ENCODE results near the gene ME3.
"Not testable (repeated sequence)": the region's sequence is repeated elsewhere in the genome, so short reads cannot be mapped to it uniquely, and the experiment has no call there.

ME3 gene

DNA sequence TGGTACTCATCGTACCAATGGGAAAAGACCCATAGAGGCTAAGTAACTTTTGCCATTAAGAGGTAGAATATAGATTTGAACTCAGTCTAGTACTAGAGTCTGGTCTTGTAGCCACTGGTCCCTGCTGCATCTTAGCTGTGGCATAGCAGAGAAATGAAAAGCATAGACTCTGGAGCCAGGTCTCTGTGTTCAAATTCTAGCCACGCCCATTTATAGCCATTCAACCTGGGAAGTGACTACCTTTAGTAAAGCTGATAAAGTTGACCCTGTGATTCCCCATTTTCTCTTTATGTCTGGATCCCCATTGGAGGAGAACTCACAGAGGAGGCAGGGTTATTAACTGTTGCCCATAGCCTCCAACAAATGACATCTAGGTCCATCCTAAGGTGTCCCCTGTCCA is 113.6 kb downstream of the ME3 start:
- no peak for DNase-seq (ENCODE audit: low read depth in 3 of 3)

DNA sequence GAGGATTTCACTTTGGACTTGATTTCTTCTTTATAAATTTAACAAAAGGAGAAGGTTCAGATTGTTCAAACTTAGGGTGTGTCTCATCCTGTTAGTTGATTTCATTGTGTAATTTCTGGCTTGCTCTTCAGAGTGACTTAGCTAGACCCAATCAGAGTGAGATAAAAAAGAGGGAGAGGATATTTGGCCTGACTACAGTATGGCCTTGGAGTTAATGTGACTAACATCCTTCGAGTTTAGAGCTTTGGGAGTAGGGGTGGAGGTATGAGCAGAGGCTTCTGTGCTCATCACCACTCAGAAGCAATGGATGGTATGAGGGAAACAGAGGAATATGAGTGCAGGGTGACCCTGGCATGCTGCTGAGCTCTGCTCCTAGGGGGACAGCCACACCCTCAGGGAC is 114.2 kb downstream of the ME3 start:
- no peak for DNase-seq (ENCODE audit: low read depth in 3 of 3)

DNA sequence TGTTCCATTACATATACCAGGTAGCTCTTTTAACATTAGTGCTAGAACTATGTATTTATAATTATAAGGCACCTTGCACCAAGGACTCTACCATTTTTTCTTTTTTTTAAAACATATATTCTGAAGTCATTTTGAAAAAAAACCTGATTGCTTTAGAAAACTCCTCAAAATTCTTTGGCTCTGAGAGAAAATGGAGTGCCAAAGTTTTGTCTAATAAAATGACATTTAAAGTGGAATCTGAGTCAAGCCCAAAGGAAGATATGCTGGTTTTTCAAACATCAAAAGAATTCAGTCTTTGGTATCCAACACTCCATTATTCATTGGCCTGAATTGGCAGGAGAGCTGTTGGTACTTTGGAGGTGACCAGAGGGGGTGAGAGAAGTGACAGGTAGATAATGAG is 116.5 kb downstream of the ME3 start:
- no peak for DNase-seq (ENCODE audit: low read depth in 3 of 3)

DNA sequence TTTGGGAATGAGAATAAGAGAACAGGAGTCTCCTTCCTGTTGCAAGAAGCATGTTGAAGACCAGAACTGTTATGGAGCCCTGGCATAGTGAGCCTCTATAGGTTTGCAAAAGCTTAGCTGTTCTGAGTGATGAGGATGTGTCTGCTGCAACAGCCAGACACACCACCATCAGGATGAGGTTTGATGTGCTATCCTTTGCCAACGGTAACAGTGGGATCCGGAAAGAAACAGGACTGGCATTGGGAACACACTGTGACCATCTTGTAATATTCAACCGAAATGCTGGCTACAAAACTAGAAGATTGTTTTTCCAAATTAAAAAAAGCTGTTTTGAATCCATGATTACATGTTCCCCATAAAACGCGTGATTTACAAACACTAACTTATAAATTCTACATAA is 117.0 kb downstream of the ME3 start:
- DNase-seq (ENCODE audit: low read depth in 3 of 3) = no peak

DNA sequence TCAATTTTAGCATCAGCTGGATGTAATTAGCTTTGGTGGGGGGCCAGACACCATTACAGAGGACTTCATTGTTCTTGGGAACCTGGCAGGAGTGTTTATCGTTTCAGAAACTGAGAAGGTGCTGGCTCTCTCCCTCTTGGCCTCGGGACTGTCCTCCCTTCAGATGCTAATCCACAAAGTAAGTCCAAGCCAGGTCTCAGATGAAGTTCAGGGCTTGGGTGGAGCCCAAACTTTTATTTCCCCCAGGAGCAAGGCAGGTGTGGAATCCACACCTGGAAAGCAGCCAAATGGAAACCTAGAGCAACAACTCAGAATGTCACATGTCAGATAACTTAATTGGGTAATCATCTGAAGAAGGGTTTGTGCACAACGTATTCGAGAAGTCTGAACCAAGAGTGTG is 119.2 kb downstream of the ME3 start:
- DNase-seq (ENCODE audit: low read depth in 3 of 3) = no peak

DNA sequence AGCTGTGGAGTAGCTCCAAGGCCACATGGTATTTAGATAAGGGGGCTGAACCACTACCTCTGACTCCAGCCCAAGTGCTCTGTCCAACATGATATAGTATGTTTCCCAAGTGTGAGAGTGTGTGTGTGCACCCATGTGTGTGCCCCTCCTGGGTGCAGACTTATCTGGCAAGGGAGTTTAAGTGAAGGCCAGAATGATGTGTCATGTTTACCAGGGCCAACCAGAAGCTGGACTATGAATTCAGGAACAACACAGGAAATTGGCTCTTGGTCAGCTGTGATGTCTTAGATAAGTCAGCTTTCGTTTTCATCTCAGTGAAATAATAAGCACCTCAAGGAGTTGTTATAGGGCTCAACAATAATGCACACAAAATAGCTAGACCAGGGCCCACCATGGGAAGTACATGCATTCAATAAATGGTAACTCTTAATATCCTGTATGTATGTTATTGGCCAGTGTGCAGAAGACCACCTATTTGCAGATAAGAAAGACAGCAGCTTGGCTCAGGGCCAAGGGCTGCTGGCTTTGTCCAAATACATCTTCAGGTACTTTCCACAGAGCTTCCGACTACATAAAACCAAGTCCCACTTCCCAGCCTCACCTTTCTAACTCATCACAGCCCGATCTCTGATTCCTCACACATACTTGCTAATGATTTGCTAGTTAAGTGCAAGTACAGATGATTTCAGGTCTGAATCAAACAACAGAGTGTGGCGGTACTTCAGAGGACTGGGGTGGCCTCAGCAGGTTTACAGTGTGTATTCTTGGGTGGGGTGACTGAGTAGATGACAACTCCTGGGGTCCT is 120.9 kb downstream of the ME3 start:
- no peak for DNase-seq (ENCODE audit: low read depth in 3 of 3)

DNA sequence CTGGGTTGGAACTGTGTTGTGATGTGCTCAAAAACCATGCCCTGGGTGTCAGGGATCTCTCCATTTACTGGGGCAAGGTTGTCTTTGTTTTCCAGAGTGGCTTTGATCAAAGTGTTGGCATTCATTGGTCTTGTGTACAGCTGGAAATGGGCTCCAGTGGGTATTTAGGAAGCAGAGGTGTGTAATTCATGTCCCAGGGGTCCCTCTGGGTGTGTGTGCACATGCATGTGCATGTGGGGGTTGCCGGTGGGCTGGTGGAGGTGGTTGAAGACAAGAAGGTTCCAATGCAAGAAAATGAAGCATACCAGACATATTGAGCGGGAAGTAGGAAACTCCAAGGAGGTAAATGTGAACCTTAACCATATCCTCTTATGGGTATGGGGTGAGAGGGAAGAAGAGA is 121.7 kb downstream of the ME3 start:
- no peak for DNase-seq (ENCODE audit: low read depth in 3 of 3)

DNA sequence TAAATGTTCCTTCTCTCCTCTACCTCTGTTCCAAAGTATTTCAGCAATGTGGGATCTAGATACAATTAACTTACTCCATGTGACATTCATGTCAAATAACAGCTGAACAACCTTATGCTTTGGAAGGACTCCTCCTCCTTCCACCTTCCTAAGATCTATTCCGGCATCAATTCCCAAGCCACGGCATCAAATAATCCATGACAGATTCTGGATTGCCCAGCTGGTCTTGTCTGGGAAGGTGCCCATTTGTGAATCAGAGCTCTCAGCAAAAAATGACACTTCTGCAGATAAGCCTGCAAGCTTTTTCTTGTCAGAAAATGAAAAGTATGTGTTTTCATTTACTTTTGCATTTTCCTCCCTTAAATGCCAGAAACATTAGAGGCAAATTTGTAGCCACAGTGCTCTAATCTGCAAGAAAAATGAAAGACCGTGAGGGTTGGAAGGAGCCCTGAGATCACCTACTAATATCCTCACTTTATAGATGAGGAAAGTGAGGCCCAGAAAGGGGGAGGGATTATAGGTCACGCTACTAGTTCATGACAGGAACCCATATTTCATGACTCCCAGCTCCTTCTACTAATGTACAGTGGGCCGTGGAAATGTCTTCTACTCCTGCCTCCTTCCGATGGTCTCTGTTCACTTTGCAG is 124.0 kb downstream of the ME3 start:
- no peak for DNase-seq (ENCODE audit: low read depth in 3 of 3)

DNA sequence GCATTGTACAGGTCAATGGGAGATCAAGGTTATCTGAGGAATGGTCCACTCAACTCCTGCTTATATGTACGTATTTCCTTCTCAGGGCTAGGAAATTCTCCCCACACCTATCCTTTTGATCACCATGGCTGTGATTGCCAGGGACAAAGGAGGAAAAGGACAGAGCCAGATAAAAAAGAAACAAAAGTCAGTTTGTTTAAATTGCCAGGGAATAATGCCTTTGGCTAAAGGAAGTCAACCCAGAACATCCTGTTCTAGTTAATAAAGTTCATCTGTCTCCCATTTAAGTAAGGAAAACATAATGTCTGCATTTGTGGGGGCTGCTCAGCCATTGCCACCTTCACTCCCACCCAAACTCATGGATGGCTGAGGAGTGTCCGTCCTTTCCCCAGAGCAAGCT is 124.7 kb downstream of the ME3 start:
- DNase-seq (ENCODE audit: low read depth in 3 of 3) = no peak

DNA sequence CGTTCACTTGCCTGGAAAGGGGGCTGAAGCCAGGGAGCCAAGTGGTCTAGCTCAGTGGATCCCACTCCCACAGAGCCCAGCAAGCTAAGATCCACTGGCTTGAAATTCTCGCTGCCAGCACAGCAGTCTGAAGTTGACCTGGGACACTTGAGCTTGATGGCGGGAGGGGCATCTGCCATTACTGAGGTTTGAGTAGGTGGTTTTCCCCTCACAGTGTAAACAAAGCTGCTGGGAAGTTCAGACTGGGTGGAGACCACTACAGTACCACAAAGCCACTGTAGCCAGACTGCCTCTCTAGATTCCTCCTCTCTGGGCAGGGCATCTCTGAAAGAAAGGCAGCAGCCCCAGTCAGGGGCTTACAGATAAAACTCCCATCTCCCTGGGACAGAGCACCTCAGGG is 131.1 kb downstream of the ME3 start:
- not testable (repeated sequence) for DNase-seq (ENCODE audit: low read depth in 3 of 3)

DNA sequence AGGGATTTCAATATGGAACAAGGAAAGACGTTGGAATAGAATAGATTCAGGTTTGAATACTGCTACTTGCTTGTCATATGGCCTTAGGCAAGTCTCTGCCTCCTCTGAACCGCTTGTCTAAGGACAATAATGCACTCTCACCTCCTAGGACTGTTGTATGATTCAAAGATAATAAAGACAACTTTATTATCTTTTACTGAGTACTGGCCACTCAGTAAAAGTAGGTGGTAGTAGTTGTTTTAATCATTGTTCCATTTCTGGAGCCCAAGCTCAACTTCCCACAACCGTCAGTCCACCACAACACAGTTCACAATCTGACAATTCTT is 134.2 kb downstream of the ME3 start:
- DNase-seq (ENCODE audit: low read depth in 3 of 3) = no peak

DNA sequence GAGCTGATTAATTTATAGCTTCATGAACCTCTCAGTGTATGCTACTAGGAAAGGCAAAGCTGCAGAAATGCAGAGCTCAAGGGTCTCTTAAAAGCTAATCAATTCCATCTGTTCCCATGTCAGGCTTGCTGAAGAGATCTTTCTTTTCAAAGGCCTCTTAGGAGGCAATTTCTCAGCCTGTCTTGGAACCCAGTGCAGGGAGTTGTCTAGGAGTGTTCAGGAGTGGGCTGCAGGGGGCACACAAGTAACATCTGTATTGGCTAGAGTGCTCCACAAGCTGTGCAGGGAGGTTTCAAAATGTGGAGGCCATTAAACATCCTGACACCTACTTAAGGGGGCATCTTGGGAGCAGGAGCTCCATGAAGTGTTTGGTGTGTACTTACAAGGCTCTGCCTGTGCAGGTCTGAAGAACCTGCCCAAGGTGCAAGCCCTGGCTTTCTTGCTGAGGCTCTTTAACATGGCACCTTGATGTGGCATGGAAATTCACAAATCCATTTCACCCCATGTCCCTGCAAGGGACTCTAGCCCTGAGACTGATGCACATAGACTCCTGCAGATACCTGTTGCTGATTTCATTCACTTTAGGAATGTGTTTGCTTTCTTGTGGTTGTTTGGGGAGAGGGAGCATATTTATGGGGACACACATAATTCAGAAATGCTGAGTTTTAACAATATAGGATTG is 134.7 kb downstream of the ME3 start:
- no peak for DNase-seq (ENCODE audit: low read depth in 3 of 3)

DNA sequence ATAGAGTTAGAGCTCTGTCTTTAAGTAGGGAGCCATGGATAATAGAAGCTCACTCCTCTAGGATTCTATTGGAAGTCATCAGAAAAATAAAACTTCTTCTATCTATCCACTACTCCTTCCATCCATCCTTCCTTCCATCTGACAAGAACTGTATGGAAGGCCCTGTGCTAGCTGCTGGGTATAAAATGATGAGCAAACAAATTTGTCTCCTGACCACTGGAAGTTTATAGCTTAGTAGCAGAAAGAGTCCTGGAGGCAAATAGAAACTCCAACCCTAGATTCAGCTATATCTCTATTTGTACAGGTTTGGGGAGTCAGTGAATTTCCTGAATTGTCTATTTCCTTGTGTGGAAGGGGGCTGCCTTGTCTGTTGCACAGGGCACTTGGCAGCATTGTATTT is 136.6 kb downstream of the ME3 start:
- no peak for DNase-seq (ENCODE audit: low read depth in 3 of 3)

DNA sequence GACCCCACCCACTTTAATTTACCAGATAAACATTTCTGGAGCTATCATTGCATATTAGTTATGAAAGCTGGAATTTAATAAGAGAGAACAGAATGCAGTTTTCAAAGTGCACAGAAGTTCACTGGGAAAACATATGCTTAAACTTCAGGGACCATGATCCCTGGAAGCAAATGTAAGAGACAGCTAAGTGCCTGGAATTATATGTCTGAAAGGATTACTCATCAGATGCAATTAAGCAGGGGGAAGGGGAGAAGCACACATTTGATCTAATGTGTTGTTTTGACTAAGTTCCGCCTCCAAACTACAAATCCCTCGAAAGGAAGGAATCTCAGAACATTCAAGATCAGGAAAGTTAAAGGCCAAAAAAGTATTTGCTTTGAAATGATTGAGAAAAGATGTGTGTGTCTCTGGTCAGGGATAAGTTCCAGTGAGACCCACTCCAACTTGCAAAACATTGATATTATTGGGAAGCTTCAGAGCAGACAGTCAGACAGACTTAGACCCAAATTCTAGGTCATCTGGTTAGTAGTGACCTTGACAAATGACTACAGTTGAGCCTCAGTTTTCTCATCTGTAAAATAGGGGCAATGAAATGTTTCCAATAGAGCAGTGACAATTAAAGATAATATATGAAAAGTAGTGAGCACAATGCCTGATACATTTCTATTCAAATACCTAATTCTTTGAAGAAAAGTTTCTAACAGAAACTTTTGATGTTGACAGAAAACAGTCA is 147.6 kb downstream of the ME3 start:
- no peak for DNase-seq (ENCODE audit: low read depth in 3 of 3)

DNA sequence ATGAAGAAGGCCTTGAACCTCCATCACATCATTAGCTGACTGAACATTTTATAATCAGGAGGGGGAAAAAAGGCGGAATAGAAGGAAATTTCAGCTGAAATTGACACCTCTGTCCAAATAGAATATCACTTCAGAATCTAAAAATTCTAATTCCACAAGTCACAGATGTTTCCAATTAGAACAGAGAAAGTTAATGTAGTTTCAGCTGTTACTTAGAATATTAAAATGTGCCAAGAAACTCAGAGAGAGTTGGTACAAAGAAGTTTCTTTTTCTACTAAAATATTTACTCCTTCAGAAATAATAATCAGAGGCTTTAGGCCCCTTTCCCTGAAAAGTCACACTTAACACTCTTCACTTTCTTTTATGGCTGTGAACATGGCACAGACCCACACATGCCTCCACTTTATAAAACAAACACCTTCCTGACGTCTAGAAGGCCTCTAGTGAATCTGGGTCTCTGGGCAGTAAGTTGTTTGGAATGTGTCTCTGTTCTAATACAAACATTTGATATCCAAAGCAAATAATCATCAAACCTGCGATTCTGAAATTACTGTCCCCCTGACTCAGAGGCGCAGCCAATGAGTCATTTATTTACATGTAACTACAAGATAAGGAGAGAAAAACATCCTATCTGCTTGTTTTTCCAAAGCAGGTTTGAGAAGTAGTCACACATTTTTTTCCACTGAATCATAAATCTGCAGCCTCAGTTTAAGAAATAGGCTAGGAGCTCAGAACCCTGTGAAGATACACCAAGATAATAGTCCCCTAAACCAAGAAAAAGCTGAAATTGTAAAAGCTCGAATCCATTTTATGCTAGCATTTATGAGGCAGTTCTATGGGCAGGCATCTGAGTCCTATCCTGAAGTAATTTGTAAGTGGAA is 148.4 kb downstream of the ME3 start:
- no peak for DNase-seq (ENCODE audit: low read depth in 3 of 3)

DNA sequence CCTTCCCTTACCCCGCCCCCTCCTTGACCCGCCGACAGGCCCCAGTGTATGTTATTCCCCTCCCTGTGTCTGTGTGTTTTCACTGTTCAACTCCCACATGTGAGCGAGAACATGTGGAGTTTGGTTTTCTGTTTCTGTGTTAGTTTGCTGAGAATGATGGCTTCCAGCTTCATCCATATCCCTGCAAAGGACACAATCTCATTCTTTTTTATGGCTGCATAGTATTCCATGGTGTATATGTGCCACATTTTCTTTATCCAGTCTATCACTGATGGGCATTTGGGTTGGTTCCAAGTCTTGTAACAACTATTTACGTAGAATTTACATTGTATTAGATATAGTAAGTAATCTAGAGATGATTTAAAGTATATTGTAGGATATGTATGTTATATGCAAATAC is 149.9 kb downstream of the ME3 start:
- DNase-seq (ENCODE audit: low read depth in 3 of 3) = not testable (repeated sequence)

DNA sequence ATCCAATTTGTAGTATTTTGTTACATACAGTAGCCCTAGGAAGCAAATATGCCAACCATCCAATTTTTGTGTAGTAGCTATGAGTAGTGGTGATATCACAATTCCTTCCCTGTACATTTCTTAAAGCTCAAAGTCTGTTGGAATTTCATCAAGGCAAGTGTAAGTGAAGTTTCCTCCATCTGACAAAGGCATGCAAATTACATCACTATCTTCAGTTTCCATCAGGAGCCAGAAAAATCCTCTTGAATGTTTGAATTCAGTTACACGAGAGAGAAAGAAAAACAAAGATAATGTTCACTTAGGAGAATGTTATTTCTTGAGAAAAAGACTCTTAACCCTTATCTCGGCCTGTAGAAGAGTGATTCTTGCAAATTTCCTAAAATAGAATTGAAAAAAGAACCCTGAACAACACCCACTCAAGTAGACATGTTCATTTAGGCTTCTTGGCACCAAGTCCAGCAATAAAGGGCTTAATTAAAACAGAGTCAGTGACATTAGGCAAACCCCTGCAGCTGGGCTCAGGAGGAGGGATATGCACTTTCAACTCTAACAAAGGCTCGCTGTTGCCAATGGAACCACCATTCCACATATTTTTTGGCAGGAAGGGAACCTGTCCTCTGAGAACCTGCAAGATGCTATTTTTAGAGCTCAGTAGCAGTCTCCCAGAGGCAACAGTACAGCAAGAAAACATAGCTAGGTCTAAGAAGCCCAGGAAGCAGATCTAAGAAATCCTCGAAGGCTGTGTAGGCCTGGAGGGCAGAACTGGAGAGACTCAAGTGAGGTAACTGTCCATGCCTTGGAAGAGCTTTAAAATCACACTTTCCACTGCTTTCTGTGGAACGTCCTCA is 153.1 kb downstream of the ME3 start:
- DNase-seq (ENCODE audit: low read depth in 3 of 3) = no peak

DNA sequence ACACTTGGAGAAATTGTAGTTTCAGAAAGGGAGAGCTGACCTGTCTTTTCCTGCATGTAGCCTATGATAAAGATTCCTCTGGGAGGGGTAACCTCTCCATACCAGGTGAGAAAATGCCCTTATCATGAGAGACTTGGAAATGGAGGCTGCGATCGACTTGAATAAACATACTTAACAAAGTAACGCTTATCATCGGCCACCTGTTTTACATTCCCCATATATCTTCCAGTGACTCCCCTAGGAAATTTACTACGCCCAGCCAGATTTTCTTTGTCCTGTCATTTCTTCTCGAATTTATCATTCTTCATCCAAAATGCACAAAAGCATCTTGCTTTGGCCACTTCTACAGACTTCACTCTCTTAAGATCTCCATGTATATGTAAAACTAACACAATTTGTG is 154.2 kb downstream of the ME3 start:
- no peak for DNase-seq (ENCODE audit: low read depth in 3 of 3)

DNA sequence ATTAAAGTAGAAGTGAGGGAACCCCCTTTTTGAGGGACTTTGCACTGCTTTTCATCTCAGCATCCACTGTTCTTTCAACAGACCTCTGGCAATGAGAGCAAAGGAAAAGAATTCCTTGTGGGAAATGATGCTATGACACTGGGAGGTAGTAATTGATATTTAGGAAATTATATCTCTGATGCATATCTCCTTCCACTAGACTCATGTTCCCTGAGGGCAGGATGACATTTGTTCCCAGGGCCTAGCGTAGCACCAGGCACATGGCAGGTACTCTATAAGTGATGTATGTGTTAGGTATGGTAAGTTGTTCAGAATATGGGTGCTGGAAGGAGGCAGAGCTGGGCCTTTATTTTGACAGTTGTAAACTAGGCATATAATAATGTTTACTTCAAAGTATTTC is 154.9 kb downstream of the ME3 start:
- no peak for DNase-seq (ENCODE audit: low read depth in 3 of 3)

DNA sequence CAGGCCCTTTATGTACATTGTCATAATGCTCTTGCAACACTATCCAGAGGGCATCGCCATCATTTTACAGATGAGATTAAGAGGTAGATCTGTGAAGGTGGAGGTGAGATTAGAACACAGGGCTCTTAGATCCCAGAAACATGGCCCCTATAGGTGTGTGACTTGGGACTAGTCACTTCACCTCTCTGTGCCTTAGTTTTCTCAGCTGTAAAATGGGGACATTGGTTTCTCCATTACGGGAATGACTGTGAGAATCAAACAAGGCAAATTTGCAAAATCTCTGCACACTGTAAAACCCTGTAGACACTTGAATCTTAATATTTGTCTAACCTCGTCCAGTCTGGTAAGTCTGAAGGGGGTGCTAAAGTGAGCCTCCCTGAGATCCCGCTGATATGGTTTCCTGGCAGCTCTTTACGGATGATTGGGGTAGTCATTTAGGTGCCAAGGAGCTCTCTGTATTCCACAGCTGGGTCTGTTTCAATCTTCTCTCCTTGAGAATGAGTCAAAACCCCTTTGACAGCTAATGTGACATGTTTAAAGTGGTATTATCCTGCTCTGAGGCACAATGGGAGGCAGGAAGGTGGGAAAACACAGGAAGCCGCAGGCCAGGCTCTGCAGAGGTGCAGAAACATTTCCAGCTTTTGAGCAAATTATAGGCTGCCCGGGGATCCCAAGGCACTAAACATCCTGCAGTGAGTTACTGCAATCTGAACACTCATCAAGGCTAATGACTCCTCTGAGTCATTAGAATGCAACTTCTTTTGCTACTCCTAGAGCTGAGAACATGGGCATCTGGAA is 156.9 kb downstream of the ME3 start:
- no peak for DNase-seq (ENCODE audit: low read depth in 3 of 3)

Measured in stimulated activated CD4-positive, alpha-beta T cell treated with anti-CD3 and anti-CD28 coated beads, TNF-alpha, amount 100 ng/mL, for 4 hours (primary cell).